Astrocyte (in vitro differentiated cells and primary cell): ENCODE data around the gene TBC1D8. TPM values are rescaled to one million over a fixed set of nuclear protein-coding genes. Genes with fewer than 3 reads are reported as not detected.
A peak's percentile ranks its signal among the peaks of the same experiment; 100 is the strongest.

Experiments
- DNase-seq: peaks from one replicate; pipeline ENCODE4 v3.0.0-alpha.2; 2010; ENCODE audit warnings: low read depth
- FAIRE-seq: peaks from 2 replicates; lab custom pipeline; 2011; peaks lifted over from hg19 to GRCh38; lab: Jason Lieb, UNC
- H2AFZ ChIP-seq: 2 replicates; pipeline ENCODE4 v1.6.0; 2012; ENCODE audit warnings: low read depth, low read length, inconsistent platforms
- H3K27ac ChIP-seq: 2 replicates; pipeline ENCODE4 v1.5.1; 2011; ENCODE audit warnings: low read depth, low read length, inconsistent platforms
- H3K27me3 ChIP-seq: 2 replicates; pipeline ENCODE4 v1.6.0; 2011; ENCODE audit warnings: low read length, inconsistent platforms; ENCODE audit not compliant: insufficient read depth
- H3K36me3 ChIP-seq: 2 replicates; pipeline ENCODE4 v1.5.1; 2011; ENCODE audit warnings: low read length, inconsistent platforms; ENCODE audit not compliant: insufficient read depth
- H3K4me1 ChIP-seq: 2 replicates; pipeline ENCODE4 v1.5.1; 2011; ENCODE audit warnings: low read length, inconsistent platforms; ENCODE audit not compliant: insufficient read depth
- H3K4me2 ChIP-seq: 2 replicates; pipeline ENCODE4 v1.6.0; 2012; ENCODE audit warnings: low read length, inconsistent platforms
- H3K4me3 ChIP-seq: 2 replicates; pipeline ENCODE4 v1.5.1; 2011; ENCODE audit warnings: low read depth, mild to moderate bottlenecking, low read length, inconsistent platforms; ENCODE audit not compliant: insufficient read depth
- H3K79me2 ChIP-seq: 2 replicates; pipeline ENCODE4 v1.6.0; 2012; ENCODE audit warnings: mild to moderate bottlenecking, low read length, inconsistent platforms; ENCODE audit not compliant: insufficient read depth
- H3K9ac ChIP-seq: 2 replicates; pipeline ENCODE4 v1.6.0; 2012; ENCODE audit warnings: mild to moderate bottlenecking, low read length, inconsistent platforms
- H3K9me3 ChIP-seq: 2 replicates; pipeline ENCODE4 v1.5.1; 2012; ENCODE audit warnings: low read depth, mild to moderate bottlenecking, low read length, inconsistent platforms; ENCODE audit not compliant: insufficient read depth
- H4K20me1 ChIP-seq: 2 replicates; pipeline ENCODE4 v1.6.0; 2012; ENCODE audit warnings: low read length, inconsistent platforms; ENCODE audit not compliant: insufficient read depth
- H3K27ac Mint-ChIP-seq: one replicate; pipeline ENCODE4 v1.8.0; 2021; ENCODE audit warnings: mild to moderate bottlenecking, mixed read lengths; ENCODE audit not compliant: unreplicated experiment
- H3K27me3 Mint-ChIP-seq: one replicate; pipeline ENCODE4 v1.8.0; 2021; ENCODE audit warnings: low read depth, mixed read lengths; ENCODE audit not compliant: unreplicated experiment
- H3K36me3 Mint-ChIP-seq: one replicate; pipeline ENCODE4 v1.8.0; 2021; ENCODE audit warnings: low read depth, mixed read lengths; ENCODE audit not compliant: unreplicated experiment
- H3K4me1 Mint-ChIP-seq: one replicate; pipeline ENCODE4 v1.8.0; 2021; ENCODE audit warnings: low read depth, mixed read lengths; ENCODE audit not compliant: unreplicated experiment
- H3K4me3 Mint-ChIP-seq: one replicate; pipeline ENCODE4 v1.8.0; 2021; ENCODE audit warnings: mild to moderate bottlenecking, moderate library complexity, mixed read lengths; ENCODE audit not compliant: unreplicated experiment
- H3K9me3 Mint-ChIP-seq: one replicate; pipeline ENCODE4 v1.8.0; 2021; ENCODE audit warnings: mild to moderate bottlenecking, mixed read lengths; ENCODE audit not compliant: unreplicated experiment
- CTCF ChIP-seq: IDR thresholded peaks from 2 replicates; pipeline ENCODE4 v1.5.1; 2011; ENCODE audit warnings: low read depth, mild to moderate bottlenecking, inconsistent platforms, low read length, moderate library complexity; ENCODE audit not compliant: insufficient read depth
- EZH2 ChIP-seq: IDR thresholded peaks from 2 replicates; pipeline ENCODE4 v1.6.1; 2012; ENCODE audit warnings: mild to moderate bottlenecking, low read length, inconsistent platforms; ENCODE audit not compliant: insufficient read depth
- total RNA-seq: library from RNA; stranded (reverse); gene quantifications from 2 replicates; pipeline ENCODE4 v1.2.1, GENCODE V29; 2021

TBC1D8 gene
- total RNA-seq, 1 donor from 2014 or later: 2.4 TPM

GRCh38 chr2:100980046-100980445 is 171.1 kb downstream of the TBC1D8 start:
- Histone ChIP-seq H3K27ac (no peak overlapping the region), H3K79me2 (no peaks in the 10 kb centered on the region), H4K20me1 (peaks cover 1% of the 10 kb centered on the region), H3K4me1 (peaks cover 27% of the 10 kb centered on the region), H3K4me3 (no peak overlapping the region), H3K9ac (no peak overlapping the region), H3K9me3 (no peaks in the 10 kb centered on the region), H3K36me3 (no peaks in the 10 kb centered on the region), H2AFZ (no peak overlapping the region), H3K27me3 (no peaks in the 10 kb centered on the region), H3K4me2 (no peak overlapping the region)
- Mint-ChIP-seq H3K4me1 (peaks cover 23% of the 10 kb centered on the region), H3K9me3 (peaks cover 3% of the 10 kb centered on the region), H3K27me3 (no peaks in the 10 kb centered on the region), H3K4me3 (no peak overlapping the region), H3K27ac (no peak overlapping the region), H3K36me3 (peaks cover 2% of the 10 kb centered on the region)
- no peak for FAIRE-seq
- no peak for DNase-seq
- TF ChIP-seq EZH2 (no peak), CTCF (no peak)

DNA sequence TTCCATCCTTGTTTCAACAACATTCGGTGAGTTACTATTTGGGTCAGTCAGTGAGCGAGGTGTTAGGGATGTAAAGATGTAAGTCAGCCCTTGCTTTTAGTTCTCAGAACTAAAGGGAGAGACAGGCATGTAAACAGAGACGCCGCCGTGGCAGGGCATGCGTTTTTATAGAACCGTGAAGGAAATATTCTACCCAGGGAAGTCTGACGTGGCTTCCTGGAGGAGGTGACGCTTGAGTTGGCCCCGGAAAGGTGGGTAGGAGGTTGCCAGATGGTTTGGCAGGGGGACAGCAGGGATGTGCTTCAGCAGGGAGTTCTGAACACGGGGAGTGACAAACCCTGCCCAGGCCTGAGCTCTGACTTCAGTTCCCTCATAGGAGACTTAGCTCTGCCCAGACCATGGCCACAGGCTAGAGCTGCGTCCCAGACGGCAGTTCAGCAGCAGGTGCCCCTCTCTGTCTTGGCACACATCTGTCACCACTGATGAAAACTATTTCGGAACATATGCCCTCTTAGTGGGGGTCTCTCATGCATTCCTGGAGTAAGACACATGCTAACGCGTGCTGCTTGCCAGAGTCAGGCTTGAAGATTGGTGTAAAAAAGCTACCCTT is 172.5 kb downstream of the TBC1D8 start:
- peak overlapping the region; percentile 16 for H2AFZ ChIP-seq
- Mint-ChIP-seq H3K36me3 (peaks cover 6% of the 10 kb centered on the region), H3K27me3 (no peaks in the 10 kb centered on the region), H3K27ac (no peak overlapping the region), H3K4me3 (no peak overlapping the region), H3K9me3 (peaks cover 3% of the 10 kb centered on the region), H3K4me1 (peaks cover 19% of the 10 kb centered on the region)
- H3K4me1 ChIP-seq: peaks cover 27% of the 10 kb centered on the region
- no peaks in the 10 kb centered on the region for H3K79me2 ChIP-seq
- peak overlapping the region; percentile 62 for H3K9ac ChIP-seq
- H3K9me3 ChIP-seq: no peaks in the 10 kb centered on the region
- no peaks in the 10 kb centered on the region for H3K27me3 ChIP-seq
- no peaks in the 10 kb centered on the region for H4K20me1 ChIP-seq
- FAIRE-seq (no peak), DNase-seq (peak; percentile 59)
- H3K4me3 ChIP-seq: no peak overlapping the region
- H3K36me3 ChIP-seq: no peaks in the 10 kb centered on the region
- peak overlapping the region; percentile 31 for H3K27ac ChIP-seq
- no peak for TF ChIP-seq EZH2
- H3K4me2 ChIP-seq: peak overlapping the region; percentile 53

GRCh38 chr2:100977511-100977910 is 173.7 kb downstream of the TBC1D8 start:
- Mint-ChIP-seq H3K27ac (no peak overlapping the region), H3K36me3 (peaks cover 10% of the 10 kb centered on the region), H3K27me3 (peaks cover 3% of the 10 kb centered on the region), H3K4me1 (peaks cover 19% of the 10 kb centered on the region), H3K4me3 (no peak overlapping the region), H3K9me3 (peaks cover 3% of the 10 kb centered on the region)
- TF ChIP-seq EZH2: no peak
- TF ChIP-seq CTCF: no peak
- Histone ChIP-seq H3K36me3 (peaks cover under 1% of the 10 kb centered on the region), H3K27ac (peak overlapping the region; percentile 74), H3K4me2 (peak overlapping the region; percentile 77), H3K9me3 (no peaks in the 10 kb centered on the region), H3K9ac (peak overlapping the region; percentile 66), H3K4me1 (peaks cover 27% of the 10 kb centered on the region), H3K4me3 (no peak overlapping the region), H2AFZ (no peak overlapping the region), H3K79me2 (no peaks in the 10 kb centered on the region), H3K27me3 (no peaks in the 10 kb centered on the region), H4K20me1 (no peaks in the 10 kb centered on the region)
- no peak for FAIRE-seq
- no peak for DNase-seq
